Stimulated activated CD4-positive, alpha-beta T cell treated with anti-CD3 and anti-CD28 coated beads, Interleukin-12 subunit alpha, Interleukin-12 subunit beta, amount 100 ng/mL, for 24 hours (primary cell): ENCODE measurements around the gene SPRR5.

Experiments used
- DNase-seq, 2 experiments: peaks; one replicate each; pipeline ENCODE4 v3.0.0-alpha.2; 2020; ENCODE audit warnings: low read depth in 2 of 2

Gene SPRR5, protein sequence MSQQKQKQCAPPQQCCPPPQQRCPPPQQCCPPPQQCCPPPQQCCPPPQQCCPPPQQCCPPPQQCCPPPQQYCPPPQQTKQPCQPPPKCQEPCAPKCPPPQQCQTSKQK

GRCh38 chr1:152946651-152947256 is at the start of gene SPRR5:
TSS of gene SPRR5 (plus strand) at chr1:152947206. CDS start at chr1:152948555, 1,349 bp downstream.
- no peak for DNase-seq

GRCh38 chr1:152899027-152899426 is 48.0 kb upstream of the SPRR5 start:
- DNase-seq, result no peak

- DNase-seq, result no peak
These were observed 47.1 kb upstream of the SPRR5 start for GRCh38 chr1:152899883-152900282.

GRCh38 chr1:152901631-152902030 is 45.4 kb upstream of the SPRR5 start:
- no peak for DNase-seq

GRCh38 chr1:152902636-152903035 is 44.4 kb upstream of the SPRR5 start:
- no peak for DNase-seq

- no peak for DNase-seq
These were observed 42.1 kb upstream of the SPRR5 start for GRCh38 chr1:152904688-152905440.

DNA sequence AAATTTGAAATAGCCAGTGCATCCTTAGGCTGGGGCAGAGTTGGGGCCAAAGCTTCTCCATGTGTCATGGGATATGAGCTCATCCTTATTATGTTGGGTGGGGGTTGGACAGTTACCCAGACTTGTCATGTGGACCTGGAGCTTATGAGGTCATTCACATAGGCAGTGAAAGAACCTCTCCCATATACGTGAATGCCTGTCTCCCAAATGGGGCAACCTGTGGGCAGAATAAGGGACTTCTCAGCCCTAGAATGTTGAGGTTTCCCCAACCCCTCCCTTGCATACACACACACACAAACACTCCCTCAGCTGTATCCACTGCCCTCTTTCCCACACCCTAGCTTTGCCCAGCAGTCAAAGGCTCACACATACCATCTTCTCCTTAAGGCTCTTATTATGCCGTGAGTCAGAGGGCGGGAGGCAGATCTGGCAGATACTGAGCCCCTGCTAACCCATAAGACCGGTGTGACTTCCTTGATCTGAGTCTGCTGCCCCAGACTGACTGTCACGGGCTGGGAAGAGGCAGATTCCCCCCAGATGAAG is 40.9 kb upstream of the SPRR5 start:
- no peak for DNase-seq

- no peak for DNase-seq
These were observed 39.1 kb upstream of the SPRR5 start, which contains the start of gene IVL for GRCh38 chr1:152907686-152908601. TSS of gene IVL (plus strand) at chr1:152908546. CDS start at chr1:152909798, 1,252 bp downstream.

GRCh38 chr1:152909206-152909605 is 37.8 kb upstream of the SPRR5 start:
- DNase-seq, result no peak

DNA sequence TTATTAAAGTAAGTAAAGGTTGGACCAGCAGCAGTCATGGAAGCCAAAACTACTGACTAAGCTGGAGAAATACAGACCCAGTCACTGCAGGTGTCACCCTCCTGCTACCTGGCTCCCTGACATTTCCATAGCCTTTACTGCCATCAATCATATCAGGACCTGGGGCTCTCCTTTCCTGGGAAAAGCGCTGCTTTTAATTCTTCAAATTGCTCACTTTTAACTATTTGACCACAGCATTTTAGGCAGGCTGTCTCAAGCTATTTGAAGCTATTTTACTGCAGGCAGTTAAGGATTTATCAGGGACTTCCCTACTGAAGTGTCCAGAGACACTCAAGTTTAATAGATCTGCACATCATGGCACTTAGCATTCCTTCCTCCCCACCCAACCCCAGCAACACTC is 34.5 kb upstream of the SPRR5 start:
- DNase-seq, result no peak

DNA sequence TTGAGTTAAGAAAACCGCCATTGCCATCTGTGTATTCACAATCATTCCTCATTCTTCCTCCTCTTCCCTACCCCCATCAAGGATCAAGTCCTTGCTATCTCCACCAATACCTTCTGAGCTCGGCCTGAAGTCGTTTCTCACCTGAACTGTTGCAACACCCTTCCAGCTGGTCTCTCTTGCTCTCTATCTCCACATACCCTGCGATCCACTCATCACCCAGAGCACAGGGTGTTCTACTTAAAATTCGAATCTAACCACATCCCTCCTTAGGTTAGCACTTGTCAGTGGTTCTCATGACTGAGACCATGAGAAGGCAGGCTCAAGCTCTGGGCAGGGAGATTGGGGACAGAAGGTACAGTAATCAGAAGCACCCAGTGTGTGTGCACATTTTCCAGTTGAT is 34.1 kb upstream of the SPRR5 start:
- DNase-seq, result no peak

DNA sequence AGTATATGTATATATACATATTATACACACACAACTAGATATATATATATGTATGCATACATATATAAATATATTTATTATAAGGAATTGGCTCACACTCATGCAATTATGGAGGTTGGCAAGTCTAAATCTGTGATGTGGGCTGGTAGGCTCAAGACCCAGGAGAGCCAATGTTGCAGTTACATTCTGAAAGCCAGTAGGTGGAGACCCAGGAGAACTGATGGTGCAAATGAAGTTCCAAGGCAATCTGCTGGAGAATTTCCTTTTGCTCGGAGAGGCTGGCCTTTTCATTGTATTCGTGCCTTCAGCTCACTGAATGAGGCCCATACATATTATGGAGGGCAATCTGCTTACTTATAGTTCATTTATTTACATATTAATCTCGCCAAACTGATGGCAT is 29.2 kb upstream of the SPRR5 start:
- DNase-seq, result no peak

- DNase-seq, result no peak
These were observed 27.9 kb upstream of the SPRR5 start for GRCh38 chr1:152919071-152919470.

GRCh38 chr1:152924191-152924590 is 22.8 kb upstream of the SPRR5 start:
- no peak for DNase-seq

- DNase-seq, result no peak
These were observed 20.9 kb upstream of the SPRR5 start for GRCh38 chr1:152926091-152926490.

DNA sequence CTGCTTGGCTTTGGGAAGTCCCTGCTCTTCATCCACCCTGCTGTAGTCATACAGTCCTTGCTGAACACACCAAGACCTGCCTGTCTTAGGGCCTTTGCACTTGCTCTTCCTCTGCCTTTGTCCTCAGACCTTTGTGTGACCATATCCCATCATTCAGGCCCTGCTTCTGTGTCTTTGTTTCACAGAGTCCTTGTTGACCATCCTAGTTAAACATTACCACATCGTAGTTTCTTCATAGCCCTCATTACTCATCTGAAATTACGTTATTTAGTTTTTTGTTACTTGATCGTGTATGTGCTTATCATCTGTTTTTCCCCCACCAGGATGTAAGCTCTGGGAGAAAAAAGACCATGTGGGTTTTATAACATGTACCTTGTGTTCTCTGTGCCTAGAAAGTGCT is 18.3 kb upstream of the SPRR5 start:
- DNase-seq, result no peak

DNA sequence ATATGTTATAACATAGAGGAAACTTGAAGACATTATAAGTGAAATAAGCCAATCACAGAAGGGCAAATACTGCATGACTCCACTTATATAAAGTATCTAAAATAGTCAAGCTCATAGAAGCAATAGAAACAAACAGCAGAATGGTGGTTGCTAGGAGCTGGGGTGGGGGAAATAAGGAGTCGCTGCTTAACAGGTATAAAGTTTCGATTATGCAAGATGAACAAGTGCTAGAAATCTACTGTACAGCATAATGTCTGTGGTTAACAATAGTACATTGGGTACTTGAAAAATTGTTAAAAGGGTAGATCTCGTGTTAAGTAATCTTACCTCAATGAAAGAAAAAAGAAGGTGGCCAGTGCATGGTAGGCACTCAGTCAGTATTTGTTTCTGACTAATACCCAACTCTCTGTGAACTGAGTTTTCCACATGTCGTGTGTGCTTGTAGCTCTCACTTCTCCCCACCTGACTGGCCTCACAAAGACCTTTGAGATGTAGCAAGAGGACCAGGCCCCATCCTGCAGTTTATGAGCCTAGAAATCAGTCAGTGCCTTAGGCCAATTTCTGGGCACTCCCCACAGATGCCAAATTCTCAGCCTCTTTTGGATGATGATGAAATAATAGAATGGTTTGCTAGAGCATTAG is 14.7 kb upstream of the SPRR5 start:
- DNase-seq, result no peak

DNA sequence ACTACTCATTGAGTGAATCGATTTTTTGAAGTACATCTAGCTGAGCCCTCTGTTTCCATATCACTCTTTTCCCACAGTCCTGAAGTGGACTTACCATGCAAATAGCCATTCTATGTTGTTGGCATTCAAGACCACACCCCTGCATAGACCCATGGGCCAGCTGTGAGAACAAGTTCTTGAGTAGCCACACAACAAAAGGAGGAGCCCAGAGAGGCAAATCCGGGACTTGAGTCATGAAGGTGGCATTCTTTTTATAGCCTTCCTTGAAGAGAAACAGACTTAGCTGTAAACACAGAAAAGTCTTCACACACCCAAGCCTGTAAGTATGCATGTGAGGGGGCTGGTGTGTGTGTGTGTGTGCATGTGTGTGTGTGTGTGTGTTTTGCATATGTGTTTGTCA is 13.8 kb upstream of the SPRR5 start:
- no peak for DNase-seq

DNA sequence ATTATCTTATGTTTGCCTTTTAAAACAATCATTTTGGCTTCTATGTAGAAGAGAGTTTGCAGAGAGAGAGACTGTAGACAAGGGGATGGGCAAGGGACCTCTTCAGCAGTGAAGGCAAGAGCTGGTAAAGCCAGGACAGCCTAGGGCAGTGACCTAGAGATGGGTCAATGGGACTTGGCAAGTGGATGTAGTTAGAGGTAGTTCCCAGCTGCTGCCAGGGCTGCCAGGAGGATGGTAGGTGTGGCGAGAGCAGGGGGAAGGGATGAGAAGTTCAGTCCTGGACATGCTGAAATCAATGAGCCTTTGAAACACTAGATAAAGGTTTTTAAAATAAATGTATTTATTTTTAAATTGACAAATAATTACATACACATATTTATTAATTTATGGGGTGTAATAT is 6.4 kb upstream of the SPRR5 start:
- no peak for DNase-seq

GRCh38 chr1:152941037-152941711 is 5.8 kb upstream of the SPRR5 start:
- no peak for DNase-seq

GRCh38 chr1:152942161-152942560 is 4.8 kb upstream of the SPRR5 start:
- DNase-seq, result no peak
